Endothelial cell of umbilical vein (primary cell): ENCODE measurements around the gene OR51D1. TPM values are rescaled to one million over a fixed set of nuclear protein-coding genes. Genes with fewer than 3 reads are reported as not detected.

ENCODE experiments used
- BruUV-seq: library from RNA; stranded (reverse); fragments of 400-500 nt; replicated peaks from 2 replicates; lab custom pipeline; 2021; lab: Mats Ljungman, UMichigan
- CTCF ChIA-PET: fragments of 300-600, 350-600 bp; sonication (Branson Sonifier 250); formaldehyde crosslinking; loops from one replicate; lab custom pipeline; 2021; ENCODE audit warnings: antibody characterized with exemption, inconsistent platforms; lab: Charles Lee
- POLR2A ChIA-PET: fragments of 300-600, 350-600 bp; sonication (Branson Sonifier 250); formaldehyde crosslinking; loops from one replicate; lab custom pipeline; 2021; ENCODE audit warnings: antibody characterized with exemption, inconsistent platforms; lab: Charles Lee
- DNase-seq: peaks from one replicate; pipeline ENCODE4 v3.0.0-alpha.2; 2011; ENCODE audit warnings: low read depth, low spot score
- FAIRE-seq: peaks from 2 replicates; lab custom pipeline; 2011; peaks lifted over from hg19 to GRCh38; lab: Jason Lieb, UNC
- H2AFZ ChIP-seq: 2 replicates; pipeline ENCODE4 v1.6.0; 2012; ENCODE audit warnings: low read depth, low read length, control low read depth, inconsistent platforms
- H3K27ac ChIP-seq: 2 replicates; pipeline ENCODE4 v1.5.1; 2011; ENCODE audit warnings: low read depth, mild to moderate bottlenecking, control low read depth, low read length, moderate library complexity; ENCODE audit not compliant: insufficient read depth
- H3K27me3 ChIP-seq, 2 experiments: 2 replicates each; pipeline versions ENCODE4 v1.6.0 to v1.6.1; 2011; ENCODE audit warnings: low read length in 2 of 2, mixed read lengths in 1 of 2; ENCODE audit not compliant: control insufficient read depth in 2 of 2, insufficient read depth in 2 of 2
- H3K36me3 ChIP-seq, 2 experiments: 2 replicates in 1 of 2; 3 replicates in 1 of 2; pipeline ENCODE4 v1.5.1; 2011; ENCODE audit warnings: low read length in 2 of 2, mild to moderate bottlenecking in 1 of 2, moderate library complexity in 1 of 2; ENCODE audit not compliant: control insufficient read depth in 2 of 2, insufficient read depth in 2 of 2; ENCODE audit errors: extremely low read depth in 1 of 2
- H3K4me1 ChIP-seq: 3 replicates; pipeline ENCODE4 v1.5.1; 2011; ENCODE audit warnings: mild to moderate bottlenecking, low read length; ENCODE audit not compliant: control insufficient read depth, insufficient read depth; ENCODE audit errors: extremely low read depth
- H3K4me2 ChIP-seq: 2 replicates; pipeline ENCODE4 v1.6.1; 2011; ENCODE audit warnings: low read length, control low read depth, mixed read lengths; ENCODE audit not compliant: insufficient read depth
- H3K4me3 ChIP-seq, 3 experiments: fragments of 200-600 bp in 1 of 3; sonication (generic), shearing (Covaris generic) in 1 of 3; replicated peaks in 1 of 3; 2 replicates each; pipeline ENCODE4 v1.5.1; 2011 to 2016; ENCODE audit warnings: control low read depth in 3 of 3, low read length in 3 of 3, mild to moderate bottlenecking in 2 of 3, inconsistent platforms in 1 of 3, low read depth in 1 of 3, moderate library complexity in 1 of 3; ENCODE audit not compliant: insufficient read depth in 1 of 3
- H3K79me2 ChIP-seq: 2 replicates; pipeline ENCODE4 v1.6.0; 2012; ENCODE audit warnings: low read length, inconsistent platforms; ENCODE audit not compliant: control insufficient read depth, insufficient read depth
- H3K9ac ChIP-seq: replicated peaks from 2 replicates; pipeline ENCODE3; 2011; ENCODE audit warnings: low read length, control low read depth; ENCODE audit not compliant: insufficient read depth; ENCODE audit errors: extremely low read depth
- H3K9me1 ChIP-seq: replicated peaks from 3 replicates; pipeline ENCODE4 v1.6.0; 2011; ENCODE audit warnings: mild to moderate bottlenecking, low read length; ENCODE audit not compliant: control insufficient read depth, insufficient read depth; ENCODE audit errors: extremely low read depth
- H3K9me3 ChIP-seq: replicated peaks from 2 replicates; pipeline ENCODE4 v1.5.1; 2012; ENCODE audit warnings: low read length, inconsistent platforms; ENCODE audit not compliant: control insufficient read depth, insufficient read depth
- H4K20me1 ChIP-seq: replicated peaks from 2 replicates; pipeline ENCODE3; 2011; ENCODE audit warnings: mild to moderate bottlenecking, low read length; ENCODE audit not compliant: control insufficient read depth, insufficient read depth; ENCODE audit errors: extremely low read depth
- CTCF ChIP-seq, 2 donors: IDR thresholded peaks; 1 replicate in 1 of 2; 2 replicates in 1 of 2; pipeline ENCODE4 v1.5.1; 2011; ENCODE audit warnings: low read length in 2 of 2, mild to moderate bottlenecking in 2 of 2, moderate library complexity in 2 of 2, control low read depth in 1 of 2, inconsistent platforms in 1 of 2, low read depth in 1 of 2; ENCODE audit not compliant: insufficient read depth in 1 of 2; ENCODE audit errors: extremely low read depth in 1 of 2
- EZH2 ChIP-seq: IDR thresholded peaks from 2 replicates; pipeline ENCODE4 v1.6.1; 2012; ENCODE audit warnings: borderline replicate concordance, low read depth, mild to moderate bottlenecking, moderate library complexity, low read length, inconsistent platforms; ENCODE audit not compliant: severe bottlenecking
- FOS ChIP-seq: IDR thresholded peaks from 2 replicates; pipeline ENCODE4 v1.6.1; 2011; ENCODE audit warnings: mild to moderate bottlenecking, low read length, moderate library complexity, borderline replicate concordance; ENCODE audit not compliant: insufficient read depth
- GATA2 ChIP-seq: IDR thresholded peaks from 2 replicates; pipeline ENCODE4 v1.7.0; 2011; ENCODE audit warnings: low read depth, mild to moderate bottlenecking, moderate library complexity, mixed read lengths, low read length; ENCODE audit not compliant: insufficient read length, insufficient read depth
- JUN ChIP-seq: IDR thresholded peaks from 2 replicates; pipeline ENCODE4 v1.6.1; 2011; ENCODE audit warnings: borderline replicate concordance, low read depth; ENCODE audit not compliant: insufficient read length, insufficient read depth
- MAX ChIP-seq: IDR thresholded peaks from 2 replicates; pipeline ENCODE4 v1.6.1; 2011; ENCODE audit not compliant: insufficient read depth, insufficient read length
- MYC ChIP-seq: IDR thresholded peaks from one replicate; pipeline ENCODE4 v1.6.1; 2011; ENCODE audit warnings: mild to moderate bottlenecking, low read depth, low read length
- POLR2A ChIP-seq: IDR thresholded peaks from 2 replicates; pipeline ENCODE4 v1.6.1; 2012; ENCODE audit warnings: low read depth, mild to moderate bottlenecking, control low read depth, low read length
- POLR2AphosphoS5 ChIP-seq: IDR thresholded peaks from 2 replicates; pipeline ENCODE4 v1.6.1; 2012; ENCODE audit warnings: low read depth, mild to moderate bottlenecking, control low read depth, low read length, moderate library complexity; ENCODE audit not compliant: insufficient read depth
- dilution Hi-C: fragments of 300-500 bp; cut with MboI; formaldehyde crosslinking; loops from one replicate; pipeline ENCODE4 v1.15.0; 2019; ENCODE audit warnings: low sequenced_read_pairs; ENCODE audit not compliant: extremely low pct_ligation_motif_present
- intact Hi-C: fragments of 100-400 bp; cut with micrococcal nuclease; formaldehyde crosslinking; loops from one replicate; pipeline ENCODE4 v1.10.0; 2022
- polyA plus RNA-seq, 4 experiments: library from polyadenylated mRNA; depleted of rRNA in 3 of 4; stranded (reverse) in 3 of 4; unstranded in 1 of 4; fragments of >200 nt; gene quantifications; 2 replicates each; pipeline versions ENCODE4 v1.2.1 to v1.2.3, GENCODE V29; 2011 to 2012; ENCODE audit warnings: missing spikeins in 1 of 4
- total RNA-seq: library from RNA; stranded (reverse); gene quantifications from 2 replicates; pipeline ENCODE4 v1.2.3, GENCODE V29; 2021

OR51D1 gene
- total and polyA plus RNA-seq, 2 donors (not counting 3 experiments of a cell fraction or from before 2014, with no cell fraction given), result not detected

- H3K9me3 ChIP-seq, result no peaks in the 10 kb centered on the region
- CTCF ChIA-PET, result no interaction called here
- H3K9ac ChIP-seq, result no peak overlapping the region
- FAIRE-seq (no peak), DNase-seq (no peak)
- TF ChIP-seq POLR2A, result no peak
- TF ChIP-seq CTCF (IDR thresholded peaks at IDR 0.05; ENCODE audit: extremely low read depth in 1 of 2, insufficient read depth in 1 of 2, low read depth in 1 of 2, low read length in 2 of 2), result no peak
- TF ChIP-seq JUN, result no peak
- TF ChIP-seq FOS, result no peak
- TF ChIP-seq MYC, result no peak
- no peak for TF ChIP-seq POLR2AphosphoS5
- no peak for TF ChIP-seq GATA2
- no peak for TF ChIP-seq EZH2
- TF ChIP-seq MAX, result no peak
- H3K9me1 ChIP-seq, result no peaks in the 10 kb centered on the region
- no peak overlapping the region for H3K4me3 ChIP-seq
- no peaks in the 10 kb centered on the region for H3K4me1 ChIP-seq
- H3K27me3 ChIP-seq, result no peaks in the 10 kb centered on the region
- no peaks in the 10 kb centered on the region for H3K36me3 ChIP-seq
- POLR2A ChIA-PET, result no interaction called here
- H4K20me1 ChIP-seq, result no peaks in the 10 kb centered on the region
- no peaks in the 10 kb centered on the region for H3K79me2 ChIP-seq
- intact Hi-C loops, result no loop called here
- no peak overlapping the region for H2AFZ ChIP-seq
- no peak overlapping the region for H3K4me2 ChIP-seq
- no peak overlapping the region for H3K27ac ChIP-seq
- BruUV-seq, result no TSS peak
- dilution Hi-C loops, result no loop called here
Observed at GRCh38 chr11:4644233-4644632, 7.0 kb downstream of the OR51D1 start.
